OCI-M2 (cell line): Measurements from ENCODE around the gene TAC4.
"Not testable (repeated sequence)": the region's sequence is repeated elsewhere in the genome, so short reads cannot be mapped to it uniquely, and the experiment has no call there.

ENCODE experiments used
- DNase-seq: peaks from one replicate; lab custom pipeline; 2025; ENCODE audit not compliant: unreplicated experiment; lab: John Stamatoyannopoulos, UW

TAC4 gene

GRCh38 chr17:49843774-49844350 lies 4.0 kb downstream of the TAC4 start:
- DNase-seq = no peak

GRCh38 chr17:49842846-49843245 lies 5.0 kb downstream of the TAC4 start:
- no peak for DNase-seq

GRCh38 chr17:49842371-49842770 lies 5.5 kb downstream of the TAC4 start:
- DNase-seq = no peak

GRCh38 chr17:49841548-49841947 lies 6.3 kb downstream of the TAC4 start:
- no peak for DNase-seq

GRCh38 chr17:49839455-49839854 lies 8.4 kb downstream of the TAC4 start:
- no peak for DNase-seq

- no peak for DNase-seq
Observed at GRCh38 chr17:49836111-49837030, 11.5 kb downstream of the TAC4 start.

GRCh38 chr17:49835472-49835871 lies 12.4 kb downstream of the TAC4 start:
- no peak for DNase-seq

GRCh38 chr17:49834118-49834743 lies 13.6 kb downstream of the TAC4 start:
- DNase-seq = no peak

GRCh38 chr17:49832840-49833599 lies 14.8 kb downstream of the TAC4 start:
- peak; percentile 24 for DNase-seq

GRCh38 chr17:49830605-49831004 lies 17.3 kb downstream of the TAC4 start:
- DNase-seq = no peak

GRCh38 chr17:49829026-49829425 lies 18.8 kb downstream of the TAC4 start:
- no peak for DNase-seq

GRCh38 chr17:49828325-49828724 lies 19.5 kb downstream of the TAC4 start:
- DNase-seq = not testable (repeated sequence)

- DNase-seq = no peak
Observed at GRCh38 chr17:49825645-49826044, 22.2 kb downstream of the TAC4 start.

GRCh38 chr17:49823614-49824013 lies 24.3 kb downstream of the TAC4 start:
- DNase-seq = no peak

- DNase-seq = no peak
Observed at GRCh38 chr17:49822829-49823228, 25.0 kb downstream of the TAC4 start.

GRCh38 chr17:49821916-49822315 lies 26.0 kb downstream of the TAC4 start:
- DNase-seq = no peak

- DNase-seq = no peak
Observed at GRCh38 chr17:49821466-49821865, 26.4 kb downstream of the TAC4 start.

GRCh38 chr17:49820773-49821172 lies 27.1 kb downstream of the TAC4 start:
- no peak for DNase-seq

- no peak for DNase-seq
Observed at GRCh38 chr17:49819651-49820050, 28.2 kb downstream of the TAC4 start.

- DNase-seq = no peak
Observed at GRCh38 chr17:49819138-49819537, 28.7 kb downstream of the TAC4 start.

- no peak for DNase-seq
Observed at GRCh38 chr17:49817993-49818392, 29.9 kb downstream of the TAC4 start.
